SK-N-SH treated with all-trans-retinoic acid at 6 μM for 48 hours (cell line): Measurements from ENCODE around the gene CACNA1B.

Experiments
- ATAC-seq: fragments of 200-7000 bp; cut with Tn5 transposase; 3 replicates; pipeline ENCODE4 v1.9.1; 2020; ENCODE audit warnings: mild to moderate bottlenecking, moderate library complexity
- ARNTL ChIP-seq: fragments of 450-650 bp; formaldehyde crosslinking; IDR thresholded peaks from 2 replicates; pipeline ENCODE4 v1.5.0; 2020; ENCODE audit warnings: low read depth, mild to moderate bottlenecking, moderate library complexity, borderline replicate concordance
- BACH2 ChIP-seq: fragments of 250-450 bp; sonication (Bioruptor Pico); IDR thresholded peaks from 2 replicates; pipeline ENCODE4 v1.9.0; 2021; ENCODE audit warnings: mild to moderate bottlenecking, borderline replicate concordance
- CSDC2 ChIP-seq: fragments of 250-450 bp; sonication (Bioruptor Pico); IDR thresholded peaks from 2 replicates; pipeline ENCODE4 v1.5.0; 2020; ENCODE audit warnings: mild to moderate bottlenecking, moderate library complexity
- ESRRG ChIP-seq: fragments of 250-450 bp; sonication (Bioruptor Pico); IDR thresholded peaks from 2 replicates; pipeline ENCODE4 v1.6.1; 2021; ENCODE audit warnings: mild to moderate bottlenecking
- GLIS3 ChIP-seq: fragments of 250-450 bp; sonication (Bioruptor Pico); IDR thresholded peaks from 2 replicates; pipeline ENCODE4 v1.5.0; 2020; ENCODE audit warnings: mild to moderate bottlenecking, moderate library complexity
- ISL1 ChIP-seq: fragments of 250-450 bp; sonication (Bioruptor Pico); IDR thresholded peaks from 2 replicates; pipeline ENCODE4 v2.1.2; 2022; ENCODE audit warnings: mild to moderate bottlenecking, moderate library complexity
- POU6F1 ChIP-seq: fragments of 250-450 bp; sonication (Bioruptor Pico); IDR thresholded peaks from 2 replicates; pipeline ENCODE4 v1.8.0; 2021; ENCODE audit warnings: low read depth, mild to moderate bottlenecking, moderate library complexity, borderline replicate concordance
- PPARA ChIP-seq: fragments of 250-450 bp; sonication (Bioruptor Pico); IDR thresholded peaks from 2 replicates; pipeline ENCODE4 v1.5.0; 2020; ENCODE audit warnings: mild to moderate bottlenecking, borderline replicate concordance
- RARB ChIP-seq: fragments of 250-450 bp; sonication (Bioruptor Pico); IDR thresholded peaks from 2 replicates; pipeline ENCODE4 v1.8.0; 2021; ENCODE audit warnings: mild to moderate bottlenecking, moderate library complexity
- SNAI2 ChIP-seq: fragments of 250-450 bp; sonication (Bioruptor Pico); IDR thresholded peaks from 2 replicates; pipeline ENCODE4 v1.5.0; 2020; ENCODE audit warnings: mild to moderate bottlenecking, moderate library complexity
- TCF4 ChIP-seq: fragments of 250-450 bp; sonication (Bioruptor Pico); IDR thresholded peaks from 2 replicates; pipeline ENCODE4 v1.8.0; 2021; ENCODE audit warnings: mild to moderate bottlenecking, moderate library complexity, borderline replicate concordance
- TOX ChIP-seq: fragments of 250-450 bp; sonication (Bioruptor Pico); IDR thresholded peaks from 2 replicates; pipeline ENCODE4 v1.8.0; 2021; ENCODE audit warnings: mild to moderate bottlenecking, moderate library complexity, borderline replicate concordance
- TSHZ2 ChIP-seq: fragments of 250-450 bp; sonication (Bioruptor Pico); IDR thresholded peaks from 2 replicates; pipeline ENCODE4 v1.5.0; 2020; ENCODE audit warnings: mild to moderate bottlenecking, moderate library complexity
- ZC3H10 ChIP-seq: fragments of 250-450 bp; sonication (Bioruptor Pico); IDR thresholded peaks from 2 replicates; pipeline ENCODE4 v1.5.1; 2021; ENCODE audit warnings: mild to moderate bottlenecking, moderate library complexity
- ZFP3 ChIP-seq: fragments of 250-450 bp; sonication (Bioruptor Pico); IDR thresholded peaks from 2 replicates; pipeline ENCODE4 v1.5.0; 2020; ENCODE audit warnings: mild to moderate bottlenecking, moderate library complexity
- ZFP30 ChIP-seq: fragments of 450-650 bp; formaldehyde crosslinking; IDR thresholded peaks from 2 replicates; pipeline ENCODE4 v1.5.0; 2022; ENCODE audit warnings: mild to moderate bottlenecking, moderate library complexity
- ZNF565 ChIP-seq: fragments of 450-650 bp; formaldehyde crosslinking; conservative IDR thresholded peaks from 2 replicates; pipeline ENCODE4 v1.5.0; 2020; ENCODE audit warnings: low read depth, mild to moderate bottlenecking, moderate library complexity
- ZNF70 ChIP-seq: fragments of 450-650 bp; formaldehyde crosslinking; IDR thresholded peaks from 2 replicates; pipeline ENCODE4 v1.5.0; 2020; ENCODE audit warnings: mild to moderate bottlenecking, moderate library complexity
- ZNF8 ChIP-seq: fragments of 450-650 bp; formaldehyde crosslinking; IDR thresholded peaks from 2 replicates; pipeline ENCODE4 v1.5.0; 2020; ENCODE audit warnings: mild to moderate bottlenecking, moderate library complexity
- TF ChIP-seq, protein P1 (sequence below): fragments of 250-450 bp; sonication (Bioruptor Pico); IDR thresholded peaks from 2 replicates; pipeline ENCODE4 v1.5.1; 2020; ENCODE audit warnings: low read depth, mild to moderate bottlenecking, moderate library complexity
- TF ChIP-seq, protein P2 (sequence below): fragments of 250-450 bp; sonication (Bioruptor Pico); IDR thresholded peaks from 2 replicates; pipeline ENCODE4 v1.5.1; 2021; ENCODE audit warnings: mild to moderate bottlenecking, moderate library complexity

The CACNA1B gene

GRCh38 chr9:137949260-137949659, 71.7 kb downstream of the CACNA1B start:
- no peak for ATAC-seq
- TF ChIP-seq ESRRG (CRISPR knock-in tag) (no peak), POU6F1 (CRISPR knock-in tag) (no peak)

DNA sequence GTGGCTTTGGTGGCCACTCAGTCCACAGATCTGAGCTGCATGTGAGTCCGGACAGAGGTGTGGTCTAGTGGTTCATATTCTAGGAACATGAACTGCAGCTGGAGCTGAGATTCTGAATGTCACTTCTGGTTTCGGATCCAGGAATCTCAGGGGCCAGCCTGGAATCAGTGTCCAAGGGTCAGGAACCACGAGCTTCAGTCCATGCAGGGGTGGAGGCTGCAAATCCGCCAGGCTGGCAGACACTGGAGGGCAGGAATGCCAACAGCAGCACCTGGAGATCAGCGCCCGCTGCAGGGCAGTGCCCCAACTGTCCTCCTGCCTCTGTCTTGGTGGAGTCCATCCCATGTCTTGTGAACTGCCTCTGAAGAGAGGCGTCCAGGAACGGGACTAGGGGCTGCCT, 73.5 kb downstream of the CACNA1B start:
- no peak for ATAC-seq
- no peak for TF ChIP-seq ZNF8 (CRISPR knock-in tag)
- TF ChIP-seq TCF4 = no peak
- TF ChIP-seq BACH2 (CRISPR knock-in tag) = no peak
- TF ChIP-seq RARB (CRISPR knock-in tag) = no peak
- no peak for TF ChIP-seq ARNTL (CRISPR knock-in tag)

GRCh38 chr9:137951597-137952490, 74.3 kb downstream of the CACNA1B start:
- no peak for ATAC-seq
- TF ChIP-seq PPARA (CRISPR knock-in tag) (no peak), BACH2 (CRISPR knock-in tag) (no peak), ZNF8 (CRISPR knock-in tag) (no peak), GLIS3 (CRISPR knock-in tag) (no peak), RARB (CRISPR knock-in tag) (no peak), ZNF70 (CRISPR knock-in tag) (no peak)

GRCh38 chr9:137952976-137953666, 75.5 kb downstream of the CACNA1B start:
- no peak for TF ChIP-seq CSDC2

GRCh38 chr9:137953683-137954438, 76.3 kb downstream of the CACNA1B start:
- TF ChIP-seq RARB (CRISPR knock-in tag) (no peak), TSHZ2 (CRISPR knock-in tag) (no peak), ZNF565 (no peak), ZFP30 (no peak), ARNTL (CRISPR knock-in tag) (no peak), TOX (no peak), ZNF8 (CRISPR knock-in tag) (no peak), POU6F1 (CRISPR knock-in tag) (no peak), PPARA (CRISPR knock-in tag) (no peak), SNAI2 (CRISPR knock-in tag) (no peak), ISL1 (CRISPR knock-in tag) (no peak), ZFP3 (CRISPR knock-in tag) (no peak), BACH2 (CRISPR knock-in tag) (no peak), TCF4 (no peak), ZC3H10 (CRISPR knock-in tag) (no peak)
- TF ChIP-seq, protein P1, sequence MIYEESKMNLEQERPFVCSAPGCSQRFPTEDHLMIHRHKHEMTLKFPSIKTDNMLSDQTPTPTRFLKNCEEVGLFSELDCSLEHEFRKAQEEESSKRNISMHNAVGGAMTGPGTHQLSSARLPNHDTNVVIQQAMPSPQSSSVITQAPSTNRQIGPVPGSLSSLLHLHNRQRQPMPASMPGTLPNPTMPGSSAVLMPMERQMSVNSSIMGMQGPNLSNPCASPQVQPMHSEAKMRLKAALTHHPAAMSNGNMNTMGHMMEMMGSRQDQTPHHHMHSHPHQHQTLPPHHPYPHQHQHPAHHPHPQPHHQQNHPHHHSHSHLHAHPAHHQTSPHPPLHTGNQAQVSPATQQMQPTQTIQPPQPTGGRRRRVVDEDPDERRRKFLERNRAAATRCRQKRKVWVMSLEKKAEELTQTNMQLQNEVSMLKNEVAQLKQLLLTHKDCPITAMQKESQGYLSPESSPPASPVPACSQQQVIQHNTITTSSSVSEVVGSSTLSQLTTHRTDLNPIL (CRISPR knock-in tag) = no peak
- TF ChIP-seq, protein P2, sequence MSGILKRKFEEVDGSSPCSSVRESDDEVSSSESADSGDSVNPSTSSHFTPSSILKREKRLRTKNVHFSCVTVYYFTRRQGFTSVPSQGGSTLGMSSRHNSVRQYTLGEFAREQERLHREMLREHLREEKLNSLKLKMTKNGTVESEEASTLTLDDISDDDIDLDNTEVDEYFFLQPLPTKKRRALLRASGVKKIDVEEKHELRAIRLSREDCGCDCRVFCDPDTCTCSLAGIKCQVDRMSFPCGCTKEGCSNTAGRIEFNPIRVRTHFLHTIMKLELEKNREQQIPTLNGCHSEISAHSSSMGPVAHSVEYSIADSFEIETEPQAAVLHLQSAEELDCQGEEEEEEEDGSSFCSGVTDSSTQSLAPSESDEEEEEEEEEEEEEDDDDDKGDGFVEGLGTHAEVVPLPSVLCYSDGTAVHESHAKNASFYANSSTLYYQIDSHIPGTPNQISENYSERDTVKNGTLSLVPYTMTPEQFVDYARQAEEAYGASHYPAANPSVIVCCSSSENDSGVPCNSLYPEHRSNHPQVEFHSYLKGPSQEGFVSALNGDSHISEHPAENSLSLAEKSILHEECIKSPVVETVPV (CRISPR knock-in tag) = no peak
- no peak for ATAC-seq

More at GRCh38 chr9:137952976-137953666, 75.5 kb downstream of the CACNA1B start:
- ATAC-seq = no peak
